ENCODE measurements around the gene PRXL2B.

DNA sequence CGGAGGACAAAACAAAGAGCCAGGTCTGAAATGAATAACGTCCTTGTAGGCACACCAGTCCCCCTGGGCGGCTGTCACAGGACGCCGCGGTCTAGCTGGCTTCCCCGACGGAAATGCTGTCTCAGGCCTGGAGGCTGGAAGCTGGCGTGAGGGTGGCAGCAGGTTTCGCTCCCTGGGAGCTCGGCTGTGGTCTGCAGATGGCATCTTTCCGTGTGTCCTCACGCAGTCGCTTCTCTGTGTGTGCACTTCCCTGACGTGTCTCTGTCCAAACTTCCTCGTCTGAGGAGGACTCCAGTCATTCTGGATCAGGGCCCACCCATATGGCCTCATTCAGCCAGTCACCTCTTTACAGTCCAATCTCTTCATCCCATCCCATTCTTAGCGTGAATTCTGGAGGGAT, 16.2 kb upstream of the PRXL2B start:
- TF ChIP-seq, protein P1, sequence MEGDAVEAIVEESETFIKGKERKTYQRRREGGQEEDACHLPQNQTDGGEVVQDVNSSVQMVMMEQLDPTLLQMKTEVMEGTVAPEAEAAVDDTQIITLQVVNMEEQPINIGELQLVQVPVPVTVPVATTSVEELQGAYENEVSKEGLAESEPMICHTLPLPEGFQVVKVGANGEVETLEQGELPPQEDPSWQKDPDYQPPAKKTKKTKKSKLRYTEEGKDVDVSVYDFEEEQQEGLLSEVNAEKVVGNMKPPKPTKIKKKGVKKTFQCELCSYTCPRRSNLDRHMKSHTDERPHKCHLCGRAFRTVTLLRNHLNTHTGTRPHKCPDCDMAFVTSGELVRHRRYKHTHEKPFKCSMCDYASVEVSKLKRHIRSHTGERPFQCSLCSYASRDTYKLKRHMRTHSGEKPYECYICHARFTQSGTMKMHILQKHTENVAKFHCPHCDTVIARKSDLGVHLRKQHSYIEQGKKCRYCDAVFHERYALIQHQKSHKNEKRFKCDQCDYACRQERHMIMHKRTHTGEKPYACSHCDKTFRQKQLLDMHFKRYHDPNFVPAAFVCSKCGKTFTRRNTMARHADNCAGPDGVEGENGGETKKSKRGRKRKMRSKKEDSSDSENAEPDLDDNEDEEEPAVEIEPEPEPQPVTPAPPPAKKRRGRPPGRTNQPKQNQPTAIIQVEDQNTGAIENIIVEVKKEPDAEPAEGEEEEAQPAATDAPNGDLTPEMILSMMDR (IDR thresholded peaks at IDR 0.05): no peak
- no peak for TF ChIP-seq POLR2A (IDR thresholded peaks at IDR 0.05)

All from adrenal gland (tissue), 5 donors.